Myocyte (in vitro differentiated cells): ENCODE measurements around the gene BRME1. TPM values are rescaled to one million over a fixed set of nuclear protein-coding genes. Genes with fewer than 3 reads are reported as not detected.

Source experiments
- microRNA counts: library from miRNA; unstranded; fragments of <30 nt; microRNA quantifications from one replicate; lab custom pipeline; 2016
- microRNA-seq: library from miRNA; unstranded; fragments of <30 nt; microRNA quantifications from one replicate; pipeline ENCODE4, GENCODE V29; 2016
- total RNA-seq: library from RNA; depleted of rRNA; stranded (reverse); fragments of >200 nt; gene quantifications from 2 replicates; pipeline ENCODE4 v1.2.3, GENCODE V29; 2014

Gene BRME1
- total RNA-seq, 1 donor from 2014 or later: 0.43 TPM

MicroRNAs encoded within 50 kb of the gene (microRNA counts, 767-probe panel; counts per million panel counts)
- microRNA hsa-miR-181c-5p (lab: Ali Mortazavi, UCI) (not detected), microRNA hsa-miR-23a-3p (lab: Ali Mortazavi, UCI) (16,951 counts per million, percentile 93 among the panel's probes with 10 or more counts), microRNA hsa-miR-24-3p (lab: Ali Mortazavi, UCI) (13,914 counts per million, percentile 75 among the panel's probes with 10 or more counts), microRNA hsa-miR-27a-3p (lab: Ali Mortazavi, UCI) (not detected)

Small RNA genes lying within 50 kb of the gene (microRNA-seq; reads per million reads assigned to microRNA genes)
- gene MIR181C (739 reads per million, percentile 77 among the genes with 10 or more reads in this experiment), gene MIR181D (416 reads per million, percentile 71 among the genes with 10 or more reads in this experiment)

Other genes starting within 250 kb of the BRME1 start
- 36.0 and 37.2 TPM in 2 replicates for gene MRI1, start 141.6 kb downstream of the BRME1 start, total RNA-seq
- gene C19orf53, start 131.7 kb downstream of the BRME1 start, total RNA-seq: 147 and 150 TPM in 2 replicates
- 6.4 and 14.9 TPM in 2 replicates for gene ZSWIM4, start 110.7 kb downstream of the BRME1 start, total RNA-seq
- 0.83 TPM in 1 of 2 replicates, not detected in the other for gene NANOS3, start 29.0 kb downstream of the BRME1 start, total RNA-seq
- 15.9 and 23.7 TPM in 2 replicates for gene CC2D1A, start 84 bp upstream of the BRME1 start, total RNA-seq
- 2.0 and 5.6 TPM in 2 replicates for gene PODNL1, start 32.3 kb upstream of the BRME1 start, total RNA-seq
- gene DCAF15, start 46.4 kb upstream of the BRME1 start, total RNA-seq: 13.7 and 15.8 TPM in 2 replicates
- gene RFX1, start 100.2 kb upstream of the BRME1 start, total RNA-seq: 2.0 and 2.5 TPM in 2 replicates
- gene RLN3, start 122.0 kb upstream of the BRME1 start, total RNA-seq: not detected in 2 replicates
- gene IL27RA, start 125.6 kb upstream of the BRME1 start, total RNA-seq: 0.32 TPM in 1 of 2 replicates, not detected in the other
- gene PALM3, start 156.0 kb upstream of the BRME1 start, total RNA-seq: not detected in 2 replicates
- 2.7 and 3.0 TPM in 2 replicates for gene MISP3, start 166.7 kb upstream of the BRME1 start, total RNA-seq
- gene C19orf67, start 179.7 kb upstream of the BRME1 start, total RNA-seq: not detected in 2 replicates
- gene SAMD1, start 184.6 kb upstream of the BRME1 start, total RNA-seq: 25.9 and 41.0 TPM in 2 replicates
- 84.3 and 87.2 TPM in 2 replicates for gene PRKACA, start 211.6 kb upstream of the BRME1 start, total RNA-seq
- 0.26 and 0.67 TPM in 2 replicates for gene ASF1B, start 230.5 kb upstream of the BRME1 start, total RNA-seq